H9 (cell line): Measurements from ENCODE around the gene ARFGAP1. TPM values are rescaled to one million over a fixed set of nuclear protein-coding genes. Genes with fewer than 3 reads are reported as not detected.

Source experiments
- DNase-seq: peaks from one replicate; pipeline ENCODE4 v3.0.0-alpha.2; 2017
- H2AFZ ChIP-seq: one replicate; pipeline ENCODE4 v1.6.1; 2013; ENCODE audit warnings: mild to moderate bottlenecking, low read length, control low read depth, moderate library complexity
- H2AK5ac ChIP-seq: 2 replicates; pipeline ENCODE4 v1.6.1; 2013; ENCODE audit warnings: low read length, control low read depth, mixed read lengths; ENCODE audit not compliant: insufficient read length
- H2BK120ac ChIP-seq: one replicate; pipeline ENCODE4 v1.6.1; 2013; ENCODE audit warnings: low read depth, mild to moderate bottlenecking, low read length, control low read depth, inconsistent platforms; ENCODE audit not compliant: poor library complexity, severe bottlenecking
- H2BK12ac ChIP-seq: 2 replicates; pipeline ENCODE4 v1.6.1; 2013; ENCODE audit warnings: low read length, control low read depth, mixed read lengths, low read depth; ENCODE audit not compliant: insufficient read length
- H2BK15ac ChIP-seq: 2 replicates; pipeline ENCODE4 v1.6.1; 2013; ENCODE audit warnings: low read depth, low read length, control low read depth
- H2BK20ac ChIP-seq: one replicate; pipeline ENCODE4 v1.6.1; 2013; ENCODE audit warnings: low read depth, mild to moderate bottlenecking, low read length, control low read depth, inconsistent platforms; ENCODE audit not compliant: poor library complexity, severe bottlenecking
- H2BK5ac ChIP-seq: 2 replicates; pipeline ENCODE4 v1.6.1; 2013; ENCODE audit warnings: low read length, control low read depth, mixed read lengths; ENCODE audit not compliant: insufficient read length
- H3K14ac ChIP-seq: 2 replicates; pipeline ENCODE4 v1.6.1; 2013; ENCODE audit warnings: low read length, control low read depth; ENCODE audit not compliant: insufficient read depth
- H3K18ac ChIP-seq: 2 replicates; pipeline ENCODE4 v1.6.1; 2013; ENCODE audit warnings: low read depth, mild to moderate bottlenecking, mixed read lengths, low read length, control low read depth; ENCODE audit not compliant: insufficient read length
- H3K23ac ChIP-seq: 2 replicates; pipeline ENCODE4 v1.6.1; 2013; ENCODE audit warnings: low read length, control low read depth, mixed read lengths, low read depth; ENCODE audit not compliant: insufficient read length
- H3K23me2 ChIP-seq: 2 replicates; pipeline ENCODE4 v1.6.1; 2013; ENCODE audit warnings: low read depth, mild to moderate bottlenecking, mixed read lengths, low read length, control low read depth; ENCODE audit not compliant: insufficient read length, poor library complexity, severe bottlenecking
- H3K27ac ChIP-seq: 2 replicates; pipeline ENCODE4 v1.5.1; 2013; ENCODE audit warnings: low read length, control low read depth, mixed read lengths, low read depth; ENCODE audit not compliant: insufficient read length
- H3K27me3 ChIP-seq: 2 replicates; pipeline ENCODE4 v1.6.1; 2013; ENCODE audit warnings: low read length, control low read depth, inconsistent platforms; ENCODE audit not compliant: insufficient read depth
- H3K4ac ChIP-seq: 2 replicates; pipeline ENCODE4 v1.6.1; 2013; ENCODE audit warnings: low read depth, mild to moderate bottlenecking, control low read depth, inconsistent platforms, low read length, moderate library complexity
- H3K4me1 ChIP-seq: 2 replicates; pipeline ENCODE4 v1.6.1; 2013; ENCODE audit warnings: low read length, control low read depth, inconsistent platforms; ENCODE audit not compliant: insufficient read depth
- H3K4me2 ChIP-seq: 2 replicates; pipeline ENCODE4 v1.6.1; 2013; ENCODE audit warnings: low read length, control low read depth, mixed read lengths; ENCODE audit not compliant: insufficient read length, insufficient read depth
- H3K56ac ChIP-seq: 2 replicates; pipeline ENCODE4 v1.6.1; 2013; ENCODE audit warnings: low read depth, mild to moderate bottlenecking, mixed read lengths, low read length, control low read depth; ENCODE audit not compliant: insufficient read length
- H3K79me1 ChIP-seq: 2 replicates; pipeline ENCODE4 v1.6.1; 2013; ENCODE audit warnings: low read depth, mild to moderate bottlenecking, moderate library complexity, low read length, control low read depth, inconsistent platforms; ENCODE audit not compliant: insufficient read depth, poor library complexity, severe bottlenecking
- H3K79me2 ChIP-seq: 2 replicates; pipeline ENCODE4 v1.6.1; 2013; ENCODE audit warnings: low read length, control low read depth, inconsistent platforms; ENCODE audit not compliant: insufficient read depth
- H3K9ac ChIP-seq: 2 replicates; pipeline ENCODE4 v1.6.1; 2013; ENCODE audit warnings: low read length, control low read depth, mixed read lengths; ENCODE audit not compliant: insufficient read length; ENCODE audit errors: extremely low read depth
- H3K9me3 ChIP-seq: one replicate; pipeline ENCODE4 v1.6.1; 2013; ENCODE audit warnings: low read depth, low read length, inconsistent platforms; ENCODE audit not compliant: control insufficient read depth
- H3T11ph ChIP-seq: one replicate; pipeline ENCODE4 v1.6.1; 2013; ENCODE audit warnings: mild to moderate bottlenecking, low read length, control low read depth, inconsistent platforms
- H4K20me1 ChIP-seq: one replicate; pipeline ENCODE4 v1.6.1; 2013; ENCODE audit not compliant: control insufficient read depth, insufficient read length, insufficient read depth
- H4K5ac ChIP-seq: 2 replicates; pipeline ENCODE4 v1.6.1; 2013; ENCODE audit warnings: low read depth, mild to moderate bottlenecking, mixed read lengths, low read length, control low read depth; ENCODE audit not compliant: insufficient read length
- H4K8ac ChIP-seq: replicated peaks from 2 replicates; pipeline ENCODE4 v1.6.1; 2013; ENCODE audit warnings: low read length, control low read depth, mixed read lengths, low read depth; ENCODE audit not compliant: insufficient read length
- H4K91ac ChIP-seq: 2 replicates; pipeline ENCODE4 v1.6.1; 2013; ENCODE audit warnings: low read depth, mild to moderate bottlenecking, moderate library complexity, mixed read lengths, low read length, control low read depth; ENCODE audit not compliant: insufficient read length
- H3K27ac Mint-ChIP-seq, 3 experiments: 2 replicates in 2 of 3; 3 replicates in 1 of 3; pipeline ENCODE4 v1.8.0; 2020 to 2021; ENCODE audit warnings: mixed read lengths in 3 of 3, mild to moderate bottlenecking in 1 of 3, moderate library complexity in 1 of 3
- H3K27me3 Mint-ChIP-seq: 2 replicates; pipeline ENCODE4 v1.8.0; 2021; ENCODE audit warnings: low read depth, mild to moderate bottlenecking, moderate library complexity, mixed read lengths
- H3K36me3 Mint-ChIP-seq, 3 experiments: 2 replicates in 2 of 3; 3 replicates in 1 of 3; pipeline ENCODE4 v1.8.0; 2020 to 2021; ENCODE audit warnings: low read depth in 3 of 3, mixed read lengths in 3 of 3; ENCODE audit not compliant: insufficient read depth in 1 of 3
- H3K4me1 Mint-ChIP-seq, 2 experiments: 2 replicates each; pipeline ENCODE4 v1.8.0; 2020; ENCODE audit warnings: mixed read lengths in 2 of 2
- H3K4me3 Mint-ChIP-seq, 2 experiments: 2 replicates in 1 of 2; 3 replicates in 1 of 2; pipeline ENCODE4 v1.8.0; 2020 to 2021; ENCODE audit warnings: mild to moderate bottlenecking in 2 of 2, mixed read lengths in 2 of 2, moderate library complexity in 1 of 2
- H3K9me3 Mint-ChIP-seq, 2 experiments: 2 replicates in 1 of 2; 3 replicates in 1 of 2; pipeline ENCODE4 v1.8.0; 2020; ENCODE audit warnings: mild to moderate bottlenecking in 2 of 2, mixed read lengths in 2 of 2, moderate library complexity in 1 of 2
- WGBS: extraction: QIAGEN DNeasy Blood & Tissue Kit; methylation state at CpG from one replicate; pipeline ENCODE4 v1.1.7; 2013; ENCODE audit warnings: missing lambda C conversion rate, low lambda C conversion rate, mixed read lengths; ENCODE audit not compliant: insufficient read length; ENCODE audit errors: extremely low coverage; 5-methylcytosine and 5-hydroxymethylcytosine counted together
- total RNA-seq: library from RNA; stranded (reverse); gene quantifications from 2 replicates; pipeline ENCODE4 v1.2.1, GENCODE V29; 2021
- TF ChIP-seq, protein P1 (sequence below): fragments of 200-600 bp; sonication (generic); conservative IDR thresholded peaks from 3 replicates; pipeline ENCODE4 v1.8.0; 2021; ENCODE audit warnings: antibody characterized with exemption, mild to moderate bottlenecking

Gene ARFGAP1
- total RNA-seq, 1 experiment from 2014 or later, result 114 TPM

DNA sequence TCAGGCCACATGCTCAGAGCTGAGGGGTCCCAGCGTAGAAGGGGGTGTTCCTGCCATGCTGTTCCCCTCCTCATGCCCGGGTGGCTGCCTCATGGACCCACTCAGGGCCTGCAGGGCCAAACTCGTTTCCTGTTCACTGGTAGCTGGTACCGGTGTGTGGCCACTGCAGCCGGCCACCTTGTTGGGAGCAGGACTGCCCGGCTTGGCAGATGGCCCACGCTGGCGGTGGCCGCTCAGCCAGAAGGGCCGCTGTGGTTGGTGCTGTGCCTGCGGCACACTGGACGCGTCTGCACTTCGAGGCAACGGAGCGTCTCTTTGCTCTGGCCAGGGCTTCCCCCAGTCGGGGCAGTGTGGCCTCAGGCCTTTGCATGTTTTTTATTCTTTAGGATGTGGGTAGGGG, 10.3 kb downstream of the ARFGAP1 start:
- no peak for DNase-seq
- H3K27me3 Mint-ChIP-seq, result no peaks in the 10 kb centered on the region
- H3K79me2 ChIP-seq, result no peaks in the 10 kb centered on the region
- no peak overlapping the region for H3K27ac Mint-ChIP-seq
- H3K9me3 Mint-ChIP-seq, result no peaks in the 10 kb centered on the region
- no peak overlapping the region for H3K18ac ChIP-seq
- H2BK12ac ChIP-seq, result no peak overlapping the region
- H3K9me3 ChIP-seq, result no peaks in the 10 kb centered on the region
- H2AK5ac ChIP-seq, result no peak overlapping the region
- no peak overlapping the region for H2BK5ac ChIP-seq
- H3K23me2 ChIP-seq, result peaks cover 3% of the 10 kb centered on the region
- no peaks in the 10 kb centered on the region for H3K4me1 Mint-ChIP-seq
- no peak overlapping the region for H3K14ac ChIP-seq
- H3K4ac ChIP-seq, result no peak overlapping the region
- H2BK20ac ChIP-seq, result no peak overlapping the region
- H2BK120ac ChIP-seq, result no peak overlapping the region
- H3T11ph ChIP-seq, result no peak overlapping the region
- H3K23ac ChIP-seq, result no peak overlapping the region
- H4K8ac ChIP-seq, result no peak overlapping the region
- H3K9ac ChIP-seq, result no peak overlapping the region
- no peak overlapping the region for H4K5ac ChIP-seq
- no peak overlapping the region for H2BK15ac ChIP-seq
- no peaks in the 10 kb centered on the region for H3K4me1 ChIP-seq
- H3K79me1 ChIP-seq, result no peaks in the 10 kb centered on the region
- no peaks in the 10 kb centered on the region for H4K20me1 ChIP-seq
- H3K36me3 Mint-ChIP-seq, result peaks cover 13 to 69% (median 56%) of the 10 kb centered on the region in 3 experiments; a peak in 6 of 7 replicates
- H4K91ac ChIP-seq, result no peak overlapping the region
- no peak overlapping the region for H3K4me3 Mint-ChIP-seq
- TF ChIP-seq, protein P1, sequence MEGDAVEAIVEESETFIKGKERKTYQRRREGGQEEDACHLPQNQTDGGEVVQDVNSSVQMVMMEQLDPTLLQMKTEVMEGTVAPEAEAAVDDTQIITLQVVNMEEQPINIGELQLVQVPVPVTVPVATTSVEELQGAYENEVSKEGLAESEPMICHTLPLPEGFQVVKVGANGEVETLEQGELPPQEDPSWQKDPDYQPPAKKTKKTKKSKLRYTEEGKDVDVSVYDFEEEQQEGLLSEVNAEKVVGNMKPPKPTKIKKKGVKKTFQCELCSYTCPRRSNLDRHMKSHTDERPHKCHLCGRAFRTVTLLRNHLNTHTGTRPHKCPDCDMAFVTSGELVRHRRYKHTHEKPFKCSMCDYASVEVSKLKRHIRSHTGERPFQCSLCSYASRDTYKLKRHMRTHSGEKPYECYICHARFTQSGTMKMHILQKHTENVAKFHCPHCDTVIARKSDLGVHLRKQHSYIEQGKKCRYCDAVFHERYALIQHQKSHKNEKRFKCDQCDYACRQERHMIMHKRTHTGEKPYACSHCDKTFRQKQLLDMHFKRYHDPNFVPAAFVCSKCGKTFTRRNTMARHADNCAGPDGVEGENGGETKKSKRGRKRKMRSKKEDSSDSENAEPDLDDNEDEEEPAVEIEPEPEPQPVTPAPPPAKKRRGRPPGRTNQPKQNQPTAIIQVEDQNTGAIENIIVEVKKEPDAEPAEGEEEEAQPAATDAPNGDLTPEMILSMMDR, result no peak
- no CpG with 5 or more reads among the region's 17 CpGs for WGBS
- no peak overlapping the region for H2AFZ ChIP-seq
- no peak overlapping the region for H3K27ac ChIP-seq
- H3K4me2 ChIP-seq, result no peak overlapping the region
- H3K56ac ChIP-seq, result no peak overlapping the region
- H3K27me3 ChIP-seq, result no peaks in the 10 kb centered on the region
